GM21786 (cell line): ENCODE measurements around the gene WWTR1.

ENCODE experiments used
- ATAC-seq: cut with Tn5 transposase; IDR thresholded peaks from one replicate; pipeline ENCODE4 v1.9.1; 2021; ENCODE audit not compliant: unreplicated experiment

The WWTR1 gene

DNA sequence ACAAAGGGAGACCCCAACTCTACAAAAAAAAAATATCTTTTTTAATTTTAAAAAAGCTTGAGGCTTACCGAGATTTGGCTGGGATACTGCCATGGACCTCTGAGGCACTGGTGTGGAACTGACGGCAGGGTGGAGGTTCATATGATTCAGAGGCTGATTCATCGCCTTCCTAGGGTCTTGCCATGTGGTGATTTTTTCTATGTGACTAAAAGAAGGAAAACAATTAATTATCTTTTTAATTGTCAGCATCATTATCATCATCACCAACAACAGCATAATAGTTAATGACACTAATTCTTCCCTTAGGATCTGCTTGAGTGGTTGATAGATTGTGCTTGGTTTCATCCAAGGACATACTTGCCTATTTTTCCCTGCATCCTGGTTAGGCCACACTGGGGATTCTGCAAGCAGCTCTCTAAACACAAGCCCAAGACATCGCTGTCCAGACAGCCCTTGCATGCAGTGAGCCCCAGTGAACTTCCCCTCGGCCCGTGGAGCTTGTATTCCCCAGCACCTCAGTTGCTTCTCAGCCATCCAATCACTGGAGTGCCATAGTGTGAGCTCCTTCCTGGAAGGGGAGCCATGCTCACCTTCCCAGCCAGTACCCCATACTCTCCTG, 84.9 kb downstream of the WWTR1 start:
- ATAC-seq, result no peak

DNA sequence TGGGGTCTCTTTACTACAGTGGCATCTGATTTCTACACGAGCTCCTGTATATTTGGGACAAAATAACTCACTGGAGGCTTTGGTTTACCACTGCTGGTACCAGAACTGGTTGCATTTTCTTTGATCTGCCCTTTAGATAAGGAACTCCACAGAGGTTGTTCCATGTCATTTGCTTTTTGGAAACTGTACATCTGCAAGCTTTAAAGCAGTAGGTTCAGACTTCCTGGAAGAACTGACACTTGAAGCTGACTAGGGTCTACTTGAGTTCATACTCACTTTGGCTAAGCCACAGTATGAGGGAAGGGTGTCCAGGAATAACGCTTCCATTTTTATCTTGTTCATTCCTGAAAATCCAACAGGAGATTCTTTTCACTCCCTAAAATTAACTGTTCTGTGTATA, 86.4 kb downstream of the WWTR1 start:
- no peak for ATAC-seq

GRCh38 chr3:149570016-149570415, 87.8 kb downstream of the WWTR1 start:
- ATAC-seq, result no peak

GRCh38 chr3:149567381-149567780, 90.4 kb downstream of the WWTR1 start:
- ATAC-seq, result no peak

GRCh38 chr3:149566292-149566975, 91.4 kb downstream of the WWTR1 start:
- no peak for ATAC-seq

GRCh38 chr3:149564079-149564478, 93.7 kb downstream of the WWTR1 start:
- ATAC-seq, result no peak

DNA sequence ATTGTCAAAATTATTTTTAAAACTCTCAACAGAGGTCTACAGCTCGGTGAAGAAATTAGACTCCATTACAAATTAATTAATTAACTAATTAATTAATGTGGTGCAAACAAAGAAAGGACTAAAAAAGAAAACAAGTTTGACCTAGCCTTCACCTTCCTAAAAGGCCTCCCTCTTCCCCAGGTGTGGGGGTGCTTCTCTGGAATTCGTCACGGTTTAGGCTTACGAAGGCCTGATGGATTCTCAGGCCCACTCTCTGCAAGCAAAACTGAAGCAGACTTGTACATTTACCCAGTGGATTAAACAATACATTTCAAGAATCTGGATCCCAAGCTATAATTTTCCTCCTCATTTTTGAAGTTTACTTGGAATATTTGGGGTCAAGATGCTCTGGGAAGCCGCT, 94.7 kb downstream of the WWTR1 start:
- no peak for ATAC-seq

DNA sequence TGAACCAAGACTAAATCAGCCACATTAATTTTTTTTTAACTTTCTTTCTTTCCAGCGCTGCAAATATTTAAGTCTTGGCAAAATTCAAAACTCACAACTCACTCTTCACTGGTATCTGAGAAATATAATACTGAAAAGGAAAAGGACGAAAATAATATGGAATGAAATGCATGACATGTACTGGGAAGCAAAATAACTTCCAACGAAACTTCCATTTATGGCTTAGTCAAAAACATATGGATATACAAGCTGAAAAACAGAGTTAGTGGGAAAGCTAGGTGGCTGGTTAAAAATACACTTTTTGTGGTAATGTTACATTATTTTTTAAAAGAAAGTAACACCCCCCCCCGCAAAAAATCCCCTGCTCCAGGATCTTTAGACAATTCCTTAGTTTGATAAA, 97.2 kb downstream of the WWTR1 start:
- no peak for ATAC-seq

DNA sequence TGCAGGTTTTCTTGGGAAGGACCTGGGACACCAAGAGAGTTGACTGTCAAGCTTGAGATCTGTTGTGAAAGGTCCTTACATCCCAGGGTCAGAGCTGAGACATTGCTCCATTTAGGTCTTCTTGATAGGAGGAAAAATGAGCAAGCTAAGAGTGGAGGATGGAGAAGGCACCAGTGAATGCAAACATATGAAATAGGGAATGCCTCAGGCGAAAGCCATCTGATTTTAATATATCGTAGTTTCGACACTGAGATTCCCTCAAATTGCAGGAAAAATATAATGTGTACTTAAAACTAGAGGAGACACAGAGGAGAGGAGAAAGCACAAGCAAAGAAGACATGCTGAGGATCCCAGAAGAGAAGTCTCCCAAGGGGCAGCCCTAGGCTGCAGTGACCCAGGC, 97.8 kb downstream of the WWTR1 start:
- no peak for ATAC-seq

DNA sequence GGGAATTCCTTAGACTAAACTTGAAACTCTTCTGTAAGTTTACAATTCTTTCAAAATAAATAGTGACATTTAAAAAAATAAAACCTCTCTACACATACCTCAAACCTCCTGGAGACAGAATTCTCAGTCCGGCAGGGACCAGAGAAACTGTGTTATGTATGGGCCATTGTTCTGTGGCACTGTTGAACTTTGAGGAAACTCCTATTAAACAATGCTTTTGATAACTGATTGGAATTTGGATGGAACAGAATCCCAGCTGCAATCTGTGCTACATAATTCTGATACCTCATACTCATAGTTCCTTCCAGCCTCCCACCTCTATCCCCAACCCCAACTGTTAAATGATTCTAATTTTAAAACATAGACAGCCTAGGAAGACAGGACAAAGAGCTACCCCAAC, 98.3 kb downstream of the WWTR1 start:
- ATAC-seq, result no peak

DNA sequence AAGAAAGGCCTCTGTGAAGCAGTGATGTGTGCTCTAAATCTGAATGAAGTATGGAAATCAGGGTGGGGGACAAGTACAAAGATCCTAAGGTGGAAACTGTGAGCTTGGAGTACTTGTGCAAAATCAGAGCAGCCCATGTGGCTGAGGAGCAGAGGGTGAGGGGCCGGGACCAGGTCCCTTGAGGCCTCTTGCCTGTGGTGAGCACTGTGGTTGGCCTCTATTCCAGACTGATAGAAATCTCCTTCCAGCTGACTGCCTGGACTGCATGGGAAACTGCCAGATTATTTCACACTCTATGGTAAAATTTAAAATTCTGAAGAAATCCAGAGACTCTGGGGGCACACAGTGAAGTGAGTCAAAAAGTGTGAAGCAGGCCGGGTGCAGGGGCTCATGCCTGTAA, 101.9 kb downstream of the WWTR1 start:
- ATAC-seq, result no peak

DNA sequence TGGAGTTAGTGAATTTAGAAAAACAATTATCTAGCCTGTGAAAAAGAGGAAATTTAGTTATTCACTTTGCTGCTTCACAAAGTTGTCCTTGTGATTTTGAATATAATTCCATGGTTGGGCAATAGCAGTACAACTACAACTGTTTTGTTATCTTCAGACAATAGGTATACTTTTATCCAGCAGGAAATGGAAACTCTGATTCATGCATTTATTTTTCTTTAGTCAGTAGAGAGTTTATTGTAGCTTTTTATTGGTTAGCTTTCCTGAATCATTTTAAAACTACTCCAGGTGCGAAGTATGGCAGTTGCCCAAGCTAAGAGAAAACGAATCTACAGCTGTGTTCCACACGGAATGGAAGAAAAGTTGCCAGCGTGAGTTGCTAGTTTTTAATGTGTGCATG, 103.0 kb downstream of the WWTR1 start:
- no peak for ATAC-seq

GRCh38 chr3:149553781-149554451, 103.9 kb downstream of the WWTR1 start:
- no peak for ATAC-seq

DNA sequence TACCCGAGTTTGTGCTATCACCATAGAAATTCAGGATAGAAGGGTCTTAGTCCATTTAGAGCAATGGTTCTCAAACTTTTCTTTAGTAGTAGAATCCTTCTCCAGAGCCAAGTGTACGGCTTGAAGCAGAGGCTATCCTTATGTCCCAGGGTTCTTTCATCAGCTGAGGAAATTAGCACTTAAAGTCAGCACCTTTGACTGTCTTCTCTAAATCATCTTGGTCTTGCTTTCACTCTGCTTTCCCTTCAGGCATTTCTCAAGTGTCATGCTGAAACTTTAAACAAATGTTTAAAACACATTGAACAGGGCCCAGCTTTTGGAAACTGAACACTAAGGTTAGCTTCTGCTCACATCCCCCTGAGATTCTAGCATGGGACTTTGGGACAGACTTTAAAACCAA, 105.1 kb downstream of the WWTR1 start:
- ATAC-seq, result no peak

- no peak for ATAC-seq
Measured at GRCh38 chr3:149551500-149551899, 106.3 kb downstream of the WWTR1 start.

DNA sequence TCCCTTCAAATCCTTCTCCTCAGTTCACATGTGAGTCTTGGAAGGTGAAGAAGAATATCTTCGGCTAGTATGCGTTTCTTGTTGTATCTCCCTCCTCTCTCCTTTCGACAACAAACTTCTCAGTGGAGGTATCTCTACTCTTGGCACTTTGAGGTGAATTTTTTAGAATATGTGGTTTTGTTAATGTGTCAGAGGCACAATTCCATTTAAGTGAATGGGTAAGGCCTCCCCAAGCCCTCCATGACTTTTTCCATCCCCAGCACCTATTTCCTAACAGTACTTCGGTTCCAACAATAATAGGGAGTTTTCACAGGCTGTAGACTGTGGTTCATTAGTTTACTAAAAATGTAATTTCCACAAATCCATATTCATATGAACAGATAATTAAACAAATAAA, 109.2 kb downstream of the WWTR1 start:
- no peak for ATAC-seq

GRCh38 chr3:149547954-149548668, 109.7 kb downstream of the WWTR1 start:
- ATAC-seq, result no peak

GRCh38 chr3:149547413-149547812, 110.4 kb downstream of the WWTR1 start:
- ATAC-seq, result no peak

DNA sequence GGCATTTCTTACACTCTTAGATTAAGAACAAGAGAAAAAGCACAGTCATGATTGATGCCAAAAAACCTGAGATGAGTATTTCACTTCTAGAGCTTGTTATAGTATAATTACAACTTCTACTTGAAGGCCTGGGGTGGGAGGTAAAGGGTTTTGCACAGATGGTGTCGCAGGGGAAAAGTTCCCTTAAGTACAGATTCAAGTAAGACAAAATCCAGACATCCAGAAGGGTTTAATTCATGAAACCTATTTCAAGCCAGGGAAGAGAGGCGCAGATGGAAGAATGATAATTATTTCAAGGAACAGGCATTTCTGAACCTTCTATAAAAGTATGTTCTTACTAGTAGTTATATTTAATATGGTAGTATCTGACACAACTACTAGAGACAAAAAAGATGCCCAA, 112.8 kb downstream of the WWTR1 start:
- ATAC-seq, result no peak

GRCh38 chr3:149542375-149543312, 115.2 kb downstream of the WWTR1 start:
- no peak for ATAC-seq

DNA sequence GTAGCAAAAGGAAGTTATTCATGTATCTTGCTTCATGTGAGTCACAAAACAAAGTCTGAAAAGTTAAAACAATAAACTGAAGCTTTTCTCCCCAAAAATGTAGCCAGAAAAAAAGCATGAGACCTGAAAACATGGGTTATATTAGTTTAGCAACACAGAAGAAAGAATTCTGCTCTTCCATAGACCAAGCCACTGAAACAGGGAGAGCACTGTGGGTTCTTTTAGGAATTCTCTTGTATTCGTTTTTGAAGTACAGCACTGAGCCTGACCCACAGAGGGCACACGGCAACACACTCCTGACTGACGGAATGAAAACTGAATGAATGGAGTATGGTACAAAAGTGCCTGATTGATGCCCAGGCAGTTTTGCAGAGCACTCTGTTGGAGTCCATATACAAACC, 116.7 kb downstream of the WWTR1 start:
- no peak for ATAC-seq
